Measurements from ENCODE around the gene S100A7A.

DNA sequence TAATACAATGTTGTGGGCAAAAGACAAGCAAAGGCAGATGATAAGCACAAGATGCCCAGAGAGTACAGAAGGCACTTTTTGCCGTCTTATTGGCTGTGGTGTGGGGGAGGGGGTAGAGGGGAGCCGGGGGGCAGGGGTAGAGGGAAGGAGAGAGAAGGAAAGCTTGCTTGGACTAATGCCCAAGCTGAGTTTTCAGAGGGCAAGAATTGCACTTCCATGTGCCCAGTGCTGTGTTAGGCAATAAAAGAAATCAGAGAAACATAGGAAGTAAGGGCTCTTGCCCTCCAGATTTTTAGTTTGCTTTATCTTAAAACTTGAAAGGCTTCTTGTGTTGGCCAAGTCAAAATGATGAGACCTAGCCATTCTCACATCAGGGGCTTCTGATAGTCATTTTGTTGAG, 49.2 kb upstream of the S100A7A start:
- TF ChIP-seq CTCF (conservative IDR thresholded peaks at IDR 0.05; ENCODE audit: low read depth, low read length) (no peak), MAZ (IDR thresholded peaks at IDR 0.05; ENCODE audit: borderline replicate concordance, low read depth, low read length) (no peak), USF2 (IDR thresholded peaks at IDR 0.05; ENCODE audit: low read depth, low read length) (no peak), CHD1 (IDR thresholded peaks at IDR 0.05; ENCODE audit: low read depth, low read length) (no peak), CEBPB (IDR thresholded peaks at IDR 0.05; ENCODE audit: low read depth, low read length) (no peak), POLR2A (IDR thresholded peaks at IDR 0.05; ENCODE audit: low read depth, low read length) (no peak), BHLHE40 (IDR thresholded peaks at IDR 0.05; ENCODE audit: low read depth, low read length) (no peak), SMC3 (IDR thresholded peaks at IDR 0.05; ENCODE audit: low read depth, low read length) (no peak), MAFK (IDR thresholded peaks at IDR 0.05; ENCODE audit: low read depth, low read length) (no peak), RCOR1 (IDR thresholded peaks at IDR 0.05; ENCODE audit: insufficient replicate concordance, low read length) (no peak), RAD21 (IDR thresholded peaks at IDR 0.05; ENCODE audit: low read length) (no peak)

Measured in IMR-90 (cell line).